ENCODE measurements around the gene NRP2.

The NRP2 gene

DNA sequence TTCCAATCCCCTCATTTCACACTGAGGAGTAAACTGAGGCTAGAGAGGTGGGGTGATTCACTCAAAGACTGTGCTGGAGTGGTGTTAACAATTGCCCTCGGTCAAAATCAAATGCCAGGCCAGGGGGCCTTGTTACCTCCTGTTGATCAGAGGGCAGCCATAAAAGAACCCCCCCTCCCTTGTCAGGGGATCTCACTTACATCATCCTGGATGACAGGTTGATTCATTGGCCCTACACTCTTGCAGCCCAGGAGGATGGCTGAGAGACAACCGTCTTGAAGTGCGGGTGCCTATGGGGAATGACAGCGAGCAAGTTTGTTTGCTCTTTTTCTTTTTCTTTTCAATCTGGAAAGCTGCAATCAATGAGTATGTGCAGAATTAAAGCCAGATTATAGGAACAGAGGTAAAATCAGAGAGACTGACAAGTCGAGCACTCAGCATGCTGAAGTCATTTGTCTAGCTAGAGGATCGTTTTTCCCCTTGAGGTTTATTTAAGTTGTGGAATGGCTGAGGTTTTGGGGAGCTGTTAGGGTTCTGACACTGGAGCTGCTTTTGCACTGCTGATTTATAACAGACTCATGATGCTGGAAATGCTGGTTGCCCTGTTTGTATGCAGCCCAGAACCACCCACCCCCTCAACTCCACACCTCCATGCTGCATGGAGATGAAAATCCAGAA, 26.4 kb upstream of the NRP2 start:
- TF ChIP-seq, protein P1, sequence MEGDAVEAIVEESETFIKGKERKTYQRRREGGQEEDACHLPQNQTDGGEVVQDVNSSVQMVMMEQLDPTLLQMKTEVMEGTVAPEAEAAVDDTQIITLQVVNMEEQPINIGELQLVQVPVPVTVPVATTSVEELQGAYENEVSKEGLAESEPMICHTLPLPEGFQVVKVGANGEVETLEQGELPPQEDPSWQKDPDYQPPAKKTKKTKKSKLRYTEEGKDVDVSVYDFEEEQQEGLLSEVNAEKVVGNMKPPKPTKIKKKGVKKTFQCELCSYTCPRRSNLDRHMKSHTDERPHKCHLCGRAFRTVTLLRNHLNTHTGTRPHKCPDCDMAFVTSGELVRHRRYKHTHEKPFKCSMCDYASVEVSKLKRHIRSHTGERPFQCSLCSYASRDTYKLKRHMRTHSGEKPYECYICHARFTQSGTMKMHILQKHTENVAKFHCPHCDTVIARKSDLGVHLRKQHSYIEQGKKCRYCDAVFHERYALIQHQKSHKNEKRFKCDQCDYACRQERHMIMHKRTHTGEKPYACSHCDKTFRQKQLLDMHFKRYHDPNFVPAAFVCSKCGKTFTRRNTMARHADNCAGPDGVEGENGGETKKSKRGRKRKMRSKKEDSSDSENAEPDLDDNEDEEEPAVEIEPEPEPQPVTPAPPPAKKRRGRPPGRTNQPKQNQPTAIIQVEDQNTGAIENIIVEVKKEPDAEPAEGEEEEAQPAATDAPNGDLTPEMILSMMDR (IDR thresholded peaks at IDR 0.05) = no peak
- H3K4me1 ChIP-seq (ENCODE audit: control insufficient read depth in 1 of 2, insufficient read depth in 1 of 2, low read depth in 1 of 2, low read length in 1 of 2) = no peaks in the 10 kb centered on the region

DNA sequence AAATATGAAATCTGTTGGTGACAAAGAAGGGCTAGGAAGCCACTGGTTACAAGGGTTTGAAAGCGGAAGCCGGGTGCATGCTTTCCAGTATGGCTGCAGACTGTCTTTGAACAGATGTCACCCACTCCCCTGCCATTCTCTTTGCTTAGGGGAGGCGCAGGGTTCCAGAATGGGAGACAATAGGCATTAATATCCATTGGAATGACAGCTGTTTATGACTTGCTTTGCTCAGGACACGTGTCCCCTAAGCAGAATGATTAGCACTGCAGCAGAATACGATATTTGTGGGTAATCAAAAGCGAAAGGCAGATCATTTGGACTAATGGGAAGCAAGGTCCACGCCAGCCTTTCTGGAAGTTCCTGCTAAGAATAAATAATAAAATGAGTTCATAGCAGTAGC, 25.8 kb upstream of the NRP2 start:
- H3K4me3 ChIP-seq (ENCODE audit: low read depth in 1 of 2, low read length in 1 of 2) = no peak overlapping the region
- H3K9me3 ChIP-seq = no peaks in the 10 kb centered on the region
- peaks cover 5% of the 10 kb centered on the region for H3K27me3 ChIP-seq
- TF ChIP-seq, protein P1 (IDR thresholded peaks at IDR 0.05) = no peak
- no peak overlapping the region for H3K27ac ChIP-seq
- no peaks in the 10 kb centered on the region for H3K4me1 ChIP-seq (ENCODE audit: control insufficient read depth in 1 of 2, insufficient read depth in 1 of 2, low read depth in 1 of 2, low read length in 1 of 2)
- H3K36me3 ChIP-seq = no peaks in the 10 kb centered on the region

More for the DNA sequence above, 26.4 kb upstream of the NRP2 start:
- Histone ChIP-seq H3K27me3 (peaks cover 2% of the 10 kb centered on the region), H3K9me3 (no peaks in the 10 kb centered on the region), H3K27ac (no peak overlapping the region), H3K36me3 (no peaks in the 10 kb centered on the region), H3K4me3 (ENCODE audit: low read depth in 1 of 2, low read length in 1 of 2) (no peak overlapping the region)

DNA sequence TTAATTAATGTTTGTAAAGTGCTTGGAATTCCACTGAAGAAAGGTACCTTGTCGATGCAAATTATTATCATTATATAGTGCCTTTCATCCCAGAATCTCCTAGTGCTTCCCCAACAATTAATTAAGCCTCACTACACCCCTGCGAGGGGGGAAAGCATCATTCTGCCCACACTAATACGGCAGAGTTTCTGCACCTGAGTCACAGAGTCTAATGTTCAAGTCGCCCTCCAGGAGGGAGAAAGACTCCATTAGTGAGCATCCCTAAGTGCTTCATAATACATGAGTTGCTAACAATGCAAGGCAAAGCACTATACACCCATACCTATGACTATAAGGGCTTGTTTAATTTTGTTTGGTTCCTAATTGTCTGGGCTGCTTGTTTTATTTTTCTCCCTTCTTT, 25.4 kb upstream of the NRP2 start:
- Histone ChIP-seq H3K9me3 (no peaks in the 10 kb centered on the region), H3K4me1 (ENCODE audit: control insufficient read depth in 1 of 2, insufficient read depth in 1 of 2, low read depth in 1 of 2, low read length in 1 of 2) (no peaks in the 10 kb centered on the region), H3K4me3 (ENCODE audit: low read depth in 1 of 2, low read length in 1 of 2) (no peak overlapping the region), H3K27ac (no peak overlapping the region), H3K27me3 (peaks cover 5% of the 10 kb centered on the region), H3K36me3 (no peaks in the 10 kb centered on the region)
- TF ChIP-seq, protein P1 (IDR thresholded peaks at IDR 0.05) = no peak

DNA sequence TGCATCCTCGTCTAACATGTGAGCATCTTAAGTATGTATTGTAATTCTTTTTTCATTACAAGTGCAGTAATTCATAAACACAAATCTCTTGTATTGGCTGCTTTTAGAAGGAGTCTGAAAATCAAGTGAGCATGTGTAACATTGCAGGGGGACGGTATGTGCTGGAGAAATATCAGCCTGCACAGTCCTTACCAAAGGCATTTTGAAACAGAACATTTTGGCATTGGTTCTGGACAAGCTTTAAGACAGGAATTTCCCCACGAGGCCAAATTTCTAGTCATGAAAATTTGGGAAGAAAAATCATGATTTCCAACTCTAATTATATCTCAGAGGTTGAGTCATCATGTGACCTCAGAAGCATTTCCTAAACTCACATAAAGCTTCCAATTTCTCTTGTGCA, 24.7 kb upstream of the NRP2 start:
- TF ChIP-seq, protein P1 (IDR thresholded peaks at IDR 0.05) = no peak
- Histone ChIP-seq H3K27ac (no peak overlapping the region), H3K27me3 (peaks cover 5% of the 10 kb centered on the region), H3K4me3 (ENCODE audit: low read depth in 1 of 2, low read length in 1 of 2) (no peak overlapping the region), H3K36me3 (no peaks in the 10 kb centered on the region), H3K4me1 (ENCODE audit: control insufficient read depth in 1 of 2, insufficient read depth in 1 of 2, low read depth in 1 of 2, low read length in 1 of 2) (no peaks in the 10 kb centered on the region), H3K9me3 (no peaks in the 10 kb centered on the region)

DNA sequence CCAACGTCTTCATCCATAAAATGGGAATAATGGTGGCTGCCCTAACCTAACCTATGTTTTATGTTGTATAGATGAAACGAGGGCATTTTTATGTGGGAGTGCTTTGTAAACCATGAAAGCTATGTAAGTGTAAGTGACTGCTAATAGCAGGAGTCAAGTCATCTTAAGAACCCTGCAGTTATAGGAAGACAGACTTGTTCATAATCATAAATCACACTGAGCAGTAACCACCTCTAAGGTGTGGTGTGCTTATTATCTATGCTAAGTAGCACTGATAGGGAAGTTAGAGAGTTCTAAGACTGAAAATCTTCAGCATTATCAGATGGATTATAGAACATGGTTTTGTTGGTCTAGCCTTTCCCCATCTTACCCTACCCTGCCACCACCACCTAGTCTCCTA, 24.2 kb upstream of the NRP2 start:
- Histone ChIP-seq H3K4me1 (ENCODE audit: control insufficient read depth in 1 of 2, insufficient read depth in 1 of 2, low read depth in 1 of 2, low read length in 1 of 2) (no peaks in the 10 kb centered on the region), H3K36me3 (no peaks in the 10 kb centered on the region), H3K9me3 (no peaks in the 10 kb centered on the region), H3K27me3 (peaks cover 5% of the 10 kb centered on the region), H3K27ac (no peak overlapping the region), H3K4me3 (ENCODE audit: low read depth in 1 of 2, low read length in 1 of 2) (no peak overlapping the region)
- TF ChIP-seq, protein P1 (IDR thresholded peaks at IDR 0.05) = no peak
